Activated T-cell treated with anti-CD3 and anti-CD28 coated beads, Interleukin-2, amount 50 U/mL, for 24 hours (primary cell): ENCODE results near the gene HNRNPF.
"Not testable (repeated sequence)": the region's sequence is repeated elsewhere in the genome, so short reads cannot be mapped to it uniquely, and the experiment has no call there.

ENCODE experiments used
- DNase-seq: peaks from one replicate; pipeline ENCODE4 v3.0.0-alpha.2; 2020
- H3K27ac Mint-ChIP-seq: 2 replicates; pipeline ENCODE4 v1.8.0; 2020; ENCODE audit warnings: mild to moderate bottlenecking, mixed read lengths
- H3K27me3 Mint-ChIP-seq: 2 replicates; pipeline ENCODE4 v1.8.0; 2020; ENCODE audit warnings: mixed read lengths
- H3K36me3 Mint-ChIP-seq: 2 replicates; pipeline ENCODE4 v1.8.0; 2020; ENCODE audit warnings: low read depth, mixed read lengths
- H3K4me1 Mint-ChIP-seq: 2 replicates; pipeline ENCODE4 v1.8.0; 2020; ENCODE audit warnings: low read depth, mixed read lengths
- H3K4me3 Mint-ChIP-seq: 2 replicates; pipeline ENCODE4 v1.8.0; 2020; ENCODE audit warnings: mild to moderate bottlenecking, moderate library complexity, mixed read lengths
- H3K9me3 Mint-ChIP-seq: 2 replicates; pipeline ENCODE4 v1.8.0; 2020; ENCODE audit warnings: mixed read lengths

The HNRNPF gene

DNA sequence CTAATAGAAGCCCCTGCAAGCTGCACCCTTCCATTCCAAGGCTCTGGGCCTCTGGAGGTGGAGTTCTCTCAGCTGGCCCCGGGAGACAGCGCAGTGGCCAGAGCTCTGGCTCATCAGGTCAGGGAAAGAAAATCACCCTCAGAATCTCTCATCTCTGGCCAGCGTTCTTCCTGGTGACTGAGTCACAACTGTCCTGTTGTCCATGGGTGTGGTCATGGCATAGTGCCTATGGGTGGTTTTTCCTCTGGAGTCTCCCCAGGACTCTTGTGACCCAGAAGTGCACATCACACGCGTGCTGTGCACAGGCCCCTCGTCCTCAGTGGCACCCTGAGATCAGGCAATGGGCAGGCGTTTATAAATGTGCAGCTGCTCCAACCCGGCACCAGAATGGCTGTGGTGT, 64.9 kb downstream of the HNRNPF start:
- H3K27ac Mint-ChIP-seq, result no peak overlapping the region
- peaks cover 6% of the 10 kb centered on the region for H3K27me3 Mint-ChIP-seq
- H3K4me3 Mint-ChIP-seq, result no peak overlapping the region
- no peak for DNase-seq
- peaks cover 12% of the 10 kb centered on the region for H3K4me1 Mint-ChIP-seq
- no peaks in the 10 kb centered on the region for H3K9me3 Mint-ChIP-seq
- no peaks in the 10 kb centered on the region for H3K36me3 Mint-ChIP-seq

DNA sequence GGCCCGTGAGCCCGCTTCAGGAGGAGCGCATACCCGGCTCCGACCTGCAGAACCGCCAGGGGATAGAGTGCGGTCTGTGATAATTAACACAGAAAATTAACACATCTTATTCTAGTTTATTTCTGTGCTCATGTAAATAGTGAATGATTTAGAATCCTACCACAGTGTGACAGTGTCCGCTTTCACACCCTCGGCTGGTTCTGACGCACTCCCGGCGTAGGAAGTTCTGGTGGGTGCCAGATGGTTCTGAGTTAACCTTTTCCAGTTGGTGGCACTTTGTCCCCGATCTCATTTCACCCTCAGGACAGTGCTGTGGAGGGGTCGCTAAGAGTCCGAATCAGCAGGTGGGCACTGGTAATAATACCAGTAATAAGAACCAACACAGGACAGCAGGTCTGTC, 65.9 kb downstream of the HNRNPF start:
- Mint-ChIP-seq H3K27ac (no peak overlapping the region), H3K4me1 (peaks cover 5% of the 10 kb centered on the region), H3K9me3 (no peaks in the 10 kb centered on the region), H3K36me3 (no peaks in the 10 kb centered on the region), H3K4me3 (no peak overlapping the region), H3K27me3 (peaks cover 3% of the 10 kb centered on the region)
- DNase-seq, result no peak

DNA sequence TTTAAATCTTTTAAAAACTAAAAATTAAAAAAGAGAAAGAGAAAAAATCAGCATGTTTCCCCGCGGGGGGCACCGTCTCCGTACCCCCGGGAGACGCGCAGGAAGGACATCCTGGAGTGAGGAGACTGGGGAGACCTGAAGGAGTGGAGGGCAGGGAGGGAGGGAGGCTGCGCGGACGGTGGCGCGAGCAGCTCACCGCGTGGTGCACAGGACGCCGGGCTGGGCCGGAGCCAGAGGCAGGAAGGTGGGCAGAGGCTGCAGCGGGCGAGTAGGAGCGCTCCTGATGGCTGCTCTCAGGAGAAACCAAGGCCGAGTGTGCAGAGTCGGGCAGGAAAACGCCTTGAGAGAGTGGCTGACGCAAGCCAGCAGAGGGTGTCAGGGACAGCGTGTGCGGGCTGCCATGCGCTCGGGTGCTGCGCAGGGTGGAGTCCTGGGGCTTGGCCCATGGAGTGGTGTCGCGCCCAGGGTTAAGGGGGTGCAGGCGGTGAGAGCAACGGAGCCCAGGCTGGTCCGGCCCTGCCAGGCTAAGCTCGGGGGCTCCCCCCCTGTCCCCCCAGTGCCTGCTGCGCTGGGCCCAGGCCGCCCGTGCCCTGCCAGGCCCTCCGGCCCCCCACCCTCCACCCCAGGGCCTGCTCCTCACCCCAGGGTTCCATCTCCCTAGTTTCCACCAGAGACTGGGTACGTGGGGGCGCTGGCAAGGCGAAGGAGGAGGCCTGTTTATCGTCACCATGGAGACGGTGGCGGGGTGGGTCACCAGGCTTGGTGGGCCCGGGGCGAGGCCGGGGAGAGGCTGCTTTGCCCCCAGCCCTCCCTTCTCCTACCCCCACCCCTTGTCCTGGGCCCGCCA, 66.5 kb downstream of the HNRNPF start:
- DNase-seq, result no peak
- Mint-ChIP-seq H3K27me3 (peaks cover 6% of the 10 kb centered on the region), H3K9me3 (no peaks in the 10 kb centered on the region), H3K4me3 (no peak overlapping the region), H3K4me1 (peaks cover 2% of the 10 kb centered on the region), H3K27ac (no peak overlapping the region), H3K36me3 (no peaks in the 10 kb centered on the region)

DNA sequence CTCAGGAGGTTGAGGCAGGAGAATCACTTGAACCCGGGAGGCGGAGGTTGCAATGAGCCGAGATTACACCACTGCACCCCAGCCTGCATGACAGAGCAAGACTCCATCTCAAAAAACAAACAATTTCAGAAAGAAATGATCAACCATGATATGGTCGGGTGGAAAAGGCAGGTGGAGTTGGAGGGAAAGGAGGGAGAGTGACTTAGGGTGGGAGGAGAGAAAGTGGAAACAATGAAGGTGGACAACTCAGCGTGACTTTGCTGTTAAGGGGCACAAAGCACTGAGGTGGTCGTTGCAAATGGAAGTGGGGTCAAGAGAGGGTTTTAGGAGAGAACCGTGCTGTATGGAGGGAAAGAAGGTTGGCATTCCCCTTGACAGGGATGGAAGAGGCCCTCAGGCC, 67.5 kb downstream of the HNRNPF start:
- peaks cover 2% of the 10 kb centered on the region for H3K4me1 Mint-ChIP-seq
- no peak overlapping the region for H3K27ac Mint-ChIP-seq

DNA sequence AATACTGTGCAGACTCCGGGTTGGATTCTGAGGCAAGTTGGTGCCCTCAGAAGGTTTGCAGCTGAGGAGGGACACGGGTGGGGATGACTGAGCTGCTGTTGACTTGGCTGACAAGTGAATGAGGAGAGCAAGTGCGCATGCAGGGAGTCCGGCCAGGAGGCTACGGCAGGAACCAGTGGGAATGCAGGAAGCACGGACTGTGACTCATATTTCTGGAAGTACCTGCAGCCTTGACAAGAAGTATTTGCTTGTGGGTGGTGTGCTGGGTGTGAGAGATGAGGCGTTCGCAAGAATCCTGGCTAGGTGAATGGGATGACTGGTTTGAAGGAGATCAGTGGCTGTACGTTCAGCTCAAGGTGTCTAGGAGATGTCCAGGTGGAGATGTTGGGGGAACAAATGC, 68.4 kb downstream of the HNRNPF start:
- no peak overlapping the region for H3K4me3 Mint-ChIP-seq
- peaks cover 6% of the 10 kb centered on the region for H3K27me3 Mint-ChIP-seq
- no peak overlapping the region for H3K27ac Mint-ChIP-seq
- DNase-seq, result no peak
- peaks cover 2% of the 10 kb centered on the region for H3K4me1 Mint-ChIP-seq
- H3K9me3 Mint-ChIP-seq, result no peaks in the 10 kb centered on the region
- H3K36me3 Mint-ChIP-seq, result no peaks in the 10 kb centered on the region

More for the DNA sequence above, 67.5 kb downstream of the HNRNPF start:
- H3K9me3 Mint-ChIP-seq, result no peaks in the 10 kb centered on the region
- DNase-seq, result no peak
- H3K4me3 Mint-ChIP-seq, result no peak overlapping the region
- H3K36me3 Mint-ChIP-seq, result no peaks in the 10 kb centered on the region
- H3K27me3 Mint-ChIP-seq, result peaks cover 6% of the 10 kb centered on the region

DNA sequence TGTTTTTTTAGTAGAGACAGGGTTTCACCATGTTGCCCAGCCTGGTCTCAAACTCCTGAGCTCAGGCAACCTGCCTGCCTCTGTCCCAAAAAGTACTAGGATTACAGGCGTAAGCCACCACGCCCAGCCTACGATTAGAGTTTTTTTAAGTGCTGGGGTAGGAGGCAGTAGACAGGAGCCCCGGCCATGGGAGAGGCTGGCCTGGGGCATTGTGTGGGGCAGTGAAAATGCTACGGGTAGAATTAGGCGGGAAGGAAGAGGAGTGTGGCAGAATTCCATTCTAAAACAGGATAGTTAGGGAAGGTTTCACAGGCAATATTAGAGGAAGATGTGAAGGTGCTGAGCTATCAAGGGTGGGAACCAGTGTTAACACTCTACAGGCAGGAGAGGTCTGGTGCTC, 68.9 kb downstream of the HNRNPF start:
- DNase-seq, result no peak
- H3K27ac Mint-ChIP-seq, result no peak overlapping the region
- no peak overlapping the region for H3K4me3 Mint-ChIP-seq
- H3K4me1 Mint-ChIP-seq, result peaks cover 2% of the 10 kb centered on the region
- no peaks in the 10 kb centered on the region for H3K9me3 Mint-ChIP-seq
- H3K27me3 Mint-ChIP-seq, result peaks cover 6% of the 10 kb centered on the region
- no peaks in the 10 kb centered on the region for H3K36me3 Mint-ChIP-seq

DNA sequence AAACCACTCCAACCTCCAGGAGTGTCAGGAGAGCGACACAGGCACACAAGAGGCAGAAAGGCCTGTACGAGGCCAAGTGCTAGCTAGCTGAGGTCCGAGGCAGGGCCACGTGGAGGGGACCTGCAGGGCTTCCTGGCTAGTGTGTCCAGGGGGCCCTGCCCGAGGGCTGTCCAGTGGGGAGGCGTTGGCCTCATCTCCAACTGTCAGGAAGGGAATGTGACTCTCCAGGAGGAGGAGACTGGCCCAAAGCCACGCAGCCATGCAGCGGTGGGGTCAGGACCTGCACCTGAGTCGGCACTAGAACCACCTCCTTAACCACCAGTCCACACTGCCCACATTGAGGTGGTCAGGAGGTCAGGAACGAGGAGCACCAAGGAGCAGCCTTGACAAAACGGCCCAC, 69.8 kb downstream of the HNRNPF start:
- H3K4me1 Mint-ChIP-seq, result peaks cover 2% of the 10 kb centered on the region
- H3K27me3 Mint-ChIP-seq, result peaks cover 6% of the 10 kb centered on the region
- no peak for DNase-seq
- H3K9me3 Mint-ChIP-seq, result no peaks in the 10 kb centered on the region
- no peak overlapping the region for H3K27ac Mint-ChIP-seq
- no peaks in the 10 kb centered on the region for H3K36me3 Mint-ChIP-seq
- no peak overlapping the region for H3K4me3 Mint-ChIP-seq

DNA sequence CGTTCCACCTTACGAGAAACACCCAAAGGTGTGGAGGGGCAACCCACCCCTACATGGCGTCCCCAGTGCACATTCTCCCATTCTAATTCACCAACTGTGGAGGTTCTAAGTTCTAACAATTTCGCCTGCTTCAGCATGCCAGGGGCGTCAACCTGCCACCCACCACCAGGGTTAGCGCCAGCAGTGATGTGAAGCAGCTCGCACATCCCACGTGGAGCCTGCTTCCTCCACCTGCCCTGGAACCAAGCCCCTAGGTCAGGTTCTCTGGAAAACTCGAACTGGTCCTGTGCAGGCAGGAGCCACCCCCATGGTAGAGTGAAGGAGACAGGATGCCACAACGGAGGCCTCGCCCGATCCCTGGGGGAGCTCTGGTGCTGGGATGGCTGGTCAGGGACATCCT, 70.9 kb downstream of the HNRNPF start:
- peaks cover 6% of the 10 kb centered on the region for H3K27me3 Mint-ChIP-seq
- no peak overlapping the region for H3K4me3 Mint-ChIP-seq
- no peaks in the 10 kb centered on the region for H3K36me3 Mint-ChIP-seq
- no peak overlapping the region for H3K27ac Mint-ChIP-seq
- no peaks in the 10 kb centered on the region for H3K9me3 Mint-ChIP-seq
- no peak for DNase-seq
- H3K4me1 Mint-ChIP-seq, result peaks cover 8% of the 10 kb centered on the region

DNA sequence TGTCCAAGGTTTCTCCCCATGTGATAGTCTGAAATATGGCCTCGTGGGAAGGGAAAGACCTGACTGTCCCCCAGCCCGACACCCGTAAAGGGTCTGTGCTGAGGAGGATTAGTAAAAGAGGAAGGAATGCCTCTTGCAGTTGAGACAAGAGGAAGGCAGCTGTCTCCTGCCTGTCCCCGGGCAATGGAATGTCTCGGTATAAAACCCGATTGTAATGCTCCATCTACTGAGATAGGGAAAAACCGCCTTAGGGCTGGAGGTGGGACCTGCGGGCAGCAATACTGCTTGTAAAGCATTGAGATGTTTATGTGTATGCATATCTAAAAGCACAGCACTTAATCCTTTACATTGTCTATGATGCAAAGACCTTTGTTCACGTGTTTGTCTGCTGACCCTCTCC, 71.5 kb downstream of the HNRNPF start:
- peaks cover 13% of the 10 kb centered on the region for H3K4me1 Mint-ChIP-seq
- H3K27me3 Mint-ChIP-seq, DNase-seq, H3K9me3 Mint-ChIP-seq, H3K4me3 Mint-ChIP-seq, H3K27ac Mint-ChIP-seq, H3K36me3 Mint-ChIP-seq: not testable (repeated sequence)

DNA sequence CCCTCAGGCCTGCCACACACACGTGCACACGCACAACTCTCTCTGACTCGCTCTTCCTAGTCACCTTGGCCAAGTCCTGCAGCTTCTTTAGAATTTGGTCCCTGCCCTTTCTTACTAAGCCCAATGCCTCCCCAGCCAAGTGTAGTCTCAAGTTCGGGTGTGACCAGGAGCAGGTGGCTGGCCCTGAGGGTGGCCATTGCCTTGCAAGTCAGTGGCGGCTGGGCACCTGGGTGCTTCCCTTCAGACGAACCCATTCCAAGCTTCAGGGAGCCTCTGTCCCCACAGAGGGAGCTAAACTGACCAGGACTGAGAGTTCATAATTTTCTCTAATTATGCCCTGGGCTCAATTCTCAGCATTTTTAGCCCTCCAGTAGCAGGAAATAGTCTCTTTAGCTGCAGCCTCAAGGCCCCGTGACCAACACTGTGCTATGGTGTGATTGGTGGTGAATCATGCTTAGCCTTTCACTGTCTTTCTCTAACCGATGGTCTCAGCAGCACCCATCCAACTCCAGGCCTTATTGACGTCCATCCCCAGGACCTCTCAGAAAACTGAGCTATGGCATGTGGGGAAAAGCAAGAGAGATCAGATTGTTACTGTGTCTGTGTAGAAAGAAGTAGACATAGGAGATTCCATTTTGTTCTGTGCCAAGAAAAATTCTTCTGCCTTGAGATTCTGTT, 72.2 kb downstream of the HNRNPF start:
- H3K4me3 Mint-ChIP-seq, result no peak overlapping the region
- peaks cover 6% of the 10 kb centered on the region for H3K27me3 Mint-ChIP-seq
- H3K36me3 Mint-ChIP-seq, result no peaks in the 10 kb centered on the region
- peaks cover 19% of the 10 kb centered on the region for H3K4me1 Mint-ChIP-seq
- H3K27ac Mint-ChIP-seq, result no peak overlapping the region
- no peak for DNase-seq
- no peaks in the 10 kb centered on the region for H3K9me3 Mint-ChIP-seq

DNA sequence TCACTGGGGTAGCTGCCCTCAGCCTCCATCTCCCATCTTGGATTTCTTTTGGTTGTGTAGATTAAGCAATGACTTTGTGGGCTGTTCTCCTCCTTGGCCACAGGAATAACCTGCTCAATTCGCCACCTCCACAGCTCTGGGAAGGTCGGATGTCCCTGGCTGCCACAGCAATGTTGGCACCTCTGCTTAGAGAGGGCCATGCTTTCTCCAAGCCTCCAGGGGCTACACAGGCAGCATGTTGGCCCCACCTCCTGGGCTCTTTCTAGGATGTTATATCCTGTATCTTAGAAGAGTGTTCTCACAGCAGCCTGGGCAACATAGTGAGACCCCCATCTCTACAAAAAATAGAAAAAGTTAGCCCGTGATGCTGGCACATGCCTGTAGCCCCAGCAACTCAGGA, 72.9 kb downstream of the HNRNPF start:
- Mint-ChIP-seq H3K27me3 (peaks cover 6% of the 10 kb centered on the region), H3K27ac (no peak overlapping the region), H3K9me3 (no peaks in the 10 kb centered on the region), H3K36me3 (no peaks in the 10 kb centered on the region), H3K4me1 (peaks cover 23% of the 10 kb centered on the region), H3K4me3 (no peak overlapping the region)
- DNase-seq, result no peak
